Stimulated activated CD8-positive, alpha-beta memory T cell treated with anti-CD3 and anti-CD28 coated beads, Interleukin-7, amount 100 ng/mL, for 4 hours (primary cell): ENCODE results near the gene KCNH5.

Source experiments
- DNase-seq, 2 donors: peaks; one replicate each; pipeline ENCODE4 v3.0.0-alpha.2; 2020; ENCODE audit warnings: low read depth in 2 of 2

The KCNH5 gene

GRCh38 chr14:63045234-63045611 is at the start of gene KCNH5:
Gene KCNH5, minus strand, starts transcription at chr14:63045458. Its CDS starts 272 bp downstream, at chr14:63045186.
- no peak for DNase-seq

- DNase-seq: no peak
Observed at GRCh38 chr14:63091394-63091996, 46.2 kb upstream of the KCNH5 start.

- DNase-seq: no peak
Observed at GRCh38 chr14:63088865-63089264, 43.6 kb upstream of the KCNH5 start.

- DNase-seq: no peak
Observed at GRCh38 chr14:63078569-63078968, 33.3 kb upstream of the KCNH5 start.

GRCh38 chr14:63076488-63076887 is 31.2 kb upstream of the KCNH5 start:
- DNase-seq: no peak

- DNase-seq: no peak
Observed at GRCh38 chr14:63055631-63056030, 10.4 kb upstream of the KCNH5 start.

GRCh38 chr14:63051992-63052391 is 6.7 kb upstream of the KCNH5 start:
- DNase-seq: no peak

- no peak for DNase-seq
Observed at GRCh38 chr14:63051301-63051700, 6.0 kb upstream of the KCNH5 start.

GRCh38 chr14:63050694-63051093 is 5.4 kb upstream of the KCNH5 start:
- DNase-seq: no peak

GRCh38 chr14:63046339-63047268 is 1.3 kb upstream of the KCNH5 start:
- no peak for DNase-seq

GRCh38 chr14:63045612-63046320 is 508 bp upstream of the KCNH5 start:
- DNase-seq: no peak

- DNase-seq: no peak
Observed at GRCh38 chr14:63039866-63040265, 5.4 kb downstream of the KCNH5 start.

- no peak for DNase-seq
Observed at GRCh38 chr14:63032641-63033040, 12.6 kb downstream of the KCNH5 start.

- DNase-seq: no peak
Observed at GRCh38 chr14:63032076-63032475, 13.2 kb downstream of the KCNH5 start.

GRCh38 chr14:63030113-63030512 is 15.1 kb downstream of the KCNH5 start:
- DNase-seq: no peak

- DNase-seq: no peak
Observed at GRCh38 chr14:63027719-63028118, 17.5 kb downstream of the KCNH5 start.

GRCh38 chr14:63026491-63026890 is 18.8 kb downstream of the KCNH5 start:
- DNase-seq: no peak

- DNase-seq: no peak
Observed at GRCh38 chr14:63014621-63015020, 30.6 kb downstream of the KCNH5 start.

- DNase-seq: no peak
Observed at GRCh38 chr14:63012171-63012570, 33.1 kb downstream of the KCNH5 start.

GRCh38 chr14:63011623-63012022 is 33.6 kb downstream of the KCNH5 start:
- DNase-seq: no peak

GRCh38 chr14:63009495-63009894 is 35.8 kb downstream of the KCNH5 start:
- DNase-seq: no peak

GRCh38 chr14:63006531-63006930 is 38.7 kb downstream of the KCNH5 start:
- no peak for DNase-seq

GRCh38 chr14:62994096-62994495 is 51.2 kb downstream of the KCNH5 start:
- DNase-seq: no peak
